GM12801 (cell line): ENCODE measurements around the gene PDCD2L.

Experiments
- CTCF ChIP-seq: IDR thresholded peaks from one replicate; pipeline ENCODE4 v1.5.1; 2011; ENCODE audit warnings: control low read depth; ENCODE audit not compliant: insufficient read length; ENCODE audit errors: extremely low read depth

PDCD2L gene

GRCh38 chr19:34474233-34474989 lies 70.2 kb downstream of the PDCD2L start:
- no peak for TF ChIP-seq CTCF

GRCh38 chr19:34475026-34475974 lies 71.1 kb downstream of the PDCD2L start:
- no peak for TF ChIP-seq CTCF
